Type B pancreatic cell (in vitro differentiated cells): ENCODE results near the gene ADARB1. TPM values are rescaled to one million over a fixed set of nuclear protein-coding genes. Genes with fewer than 3 reads are reported as not detected.

Source experiments
- DNase-seq: peaks from one replicate; pipeline ENCODE4 v3.0.0; 2021; ENCODE audit warnings: mixed read lengths; ENCODE audit not compliant: unreplicated experiment; ENCODE audit errors: extremely low spot score
- H3K27ac Mint-ChIP-seq: 2 replicates; pipeline ENCODE4 v1.8.0; 2021; ENCODE audit warnings: mild to moderate bottlenecking, mixed read lengths
- H3K27me3 Mint-ChIP-seq: 2 replicates; pipeline ENCODE4 v1.8.0; 2021; ENCODE audit warnings: mixed read lengths
- H3K36me3 Mint-ChIP-seq: 2 replicates; pipeline ENCODE4 v1.8.0; 2021; ENCODE audit warnings: mixed read lengths
- H3K4me1 Mint-ChIP-seq: one replicate; pipeline ENCODE4 v1.8.0; 2021; ENCODE audit warnings: mixed read lengths; ENCODE audit not compliant: unreplicated experiment
- H3K4me3 Mint-ChIP-seq: 2 replicates; pipeline ENCODE4 v1.8.0; 2021; ENCODE audit warnings: mild to moderate bottlenecking, mixed read lengths
- H3K9me3 Mint-ChIP-seq: 2 replicates; pipeline ENCODE4 v1.8.0; 2021; ENCODE audit warnings: mixed read lengths
- CTCF ChIP-seq: fragments of 200-600 bp; sonication (generic); conservative IDR thresholded peaks from 2 replicates; pipeline ENCODE4 v1.5.0; 2021; ENCODE audit warnings: antibody characterized with exemption, mild to moderate bottlenecking
- total RNA-seq: library from RNA; stranded (reverse); gene quantifications from 2 replicates; pipeline ENCODE4 v1.2.1, GENCODE V29; 2021; ENCODE audit warnings: low replicate concordance

ADARB1 gene
- total RNA-seq, 1 donor from 2014 or later, result 20.7 TPM

DNA sequence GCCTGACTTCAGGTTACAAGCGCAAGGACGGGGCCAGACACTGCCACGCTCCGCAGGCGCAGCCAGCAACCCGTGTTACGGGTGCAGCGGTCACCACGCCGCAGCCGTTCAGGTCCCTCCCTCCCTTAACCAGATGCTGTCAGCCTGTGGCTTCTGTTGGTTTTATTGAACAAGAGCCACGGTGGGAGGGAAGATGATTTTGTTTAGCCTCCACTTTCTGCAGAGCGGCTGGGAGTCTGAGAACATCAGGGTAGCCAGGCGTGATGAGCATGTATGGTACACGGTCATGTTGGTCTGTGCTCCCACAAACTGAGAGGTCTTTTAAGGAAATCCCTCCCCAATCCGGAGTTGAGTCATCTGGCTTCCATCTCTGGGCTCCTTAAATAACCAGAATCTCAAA, 18.5 kb upstream of the ADARB1 start:
- no peak for TF ChIP-seq CTCF
- Mint-ChIP-seq H3K4me1 (peaks cover 33% of the 10 kb centered on the region), H3K36me3 (no peaks in the 10 kb centered on the region), H3K4me3 (no peak overlapping the region), H3K27ac (no peak overlapping the region), H3K27me3 (peaks cover 5% of the 10 kb centered on the region), H3K9me3 (no peaks in the 10 kb centered on the region)
- no peak for DNase-seq

DNA sequence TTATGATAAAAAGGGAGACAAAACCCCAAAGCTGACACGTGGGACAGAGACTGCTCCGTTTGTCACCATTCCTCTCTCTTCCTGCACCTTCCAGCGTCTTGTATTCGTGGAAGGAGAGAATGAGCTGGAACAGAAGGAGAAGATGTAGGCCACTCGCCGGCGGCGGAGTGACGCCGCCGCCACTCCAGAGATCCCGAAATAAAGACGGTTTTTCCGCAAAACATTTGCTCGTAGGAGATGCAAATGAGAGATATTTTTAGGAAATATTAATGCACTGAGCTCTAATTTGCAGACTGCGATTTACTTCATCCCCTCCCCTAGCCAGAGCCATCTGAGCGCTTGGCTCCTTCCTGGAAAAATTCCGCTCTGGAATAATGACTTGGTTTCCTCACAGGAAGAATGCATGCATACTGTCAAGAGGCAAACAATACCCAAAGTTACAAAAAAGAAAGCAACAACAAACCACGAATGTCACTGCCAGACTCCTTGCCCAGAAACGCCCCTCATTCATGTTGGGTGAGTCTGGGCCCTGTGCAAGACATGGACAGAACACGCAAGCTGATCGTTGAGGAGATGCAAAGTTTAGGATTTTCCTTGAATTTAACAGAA, 18.0 kb upstream of the ADARB1 start:
- TF ChIP-seq CTCF, result no peak
- no peak overlapping the region for H3K4me3 Mint-ChIP-seq
- H3K27ac Mint-ChIP-seq, result no peak overlapping the region
- H3K27me3 Mint-ChIP-seq, result peaks cover 5% of the 10 kb centered on the region
- DNase-seq, result no peak
- H3K9me3 Mint-ChIP-seq, result no peaks in the 10 kb centered on the region
- H3K36me3 Mint-ChIP-seq, result no peaks in the 10 kb centered on the region
- H3K4me1 Mint-ChIP-seq, result peaks cover 28% of the 10 kb centered on the region

DNA sequence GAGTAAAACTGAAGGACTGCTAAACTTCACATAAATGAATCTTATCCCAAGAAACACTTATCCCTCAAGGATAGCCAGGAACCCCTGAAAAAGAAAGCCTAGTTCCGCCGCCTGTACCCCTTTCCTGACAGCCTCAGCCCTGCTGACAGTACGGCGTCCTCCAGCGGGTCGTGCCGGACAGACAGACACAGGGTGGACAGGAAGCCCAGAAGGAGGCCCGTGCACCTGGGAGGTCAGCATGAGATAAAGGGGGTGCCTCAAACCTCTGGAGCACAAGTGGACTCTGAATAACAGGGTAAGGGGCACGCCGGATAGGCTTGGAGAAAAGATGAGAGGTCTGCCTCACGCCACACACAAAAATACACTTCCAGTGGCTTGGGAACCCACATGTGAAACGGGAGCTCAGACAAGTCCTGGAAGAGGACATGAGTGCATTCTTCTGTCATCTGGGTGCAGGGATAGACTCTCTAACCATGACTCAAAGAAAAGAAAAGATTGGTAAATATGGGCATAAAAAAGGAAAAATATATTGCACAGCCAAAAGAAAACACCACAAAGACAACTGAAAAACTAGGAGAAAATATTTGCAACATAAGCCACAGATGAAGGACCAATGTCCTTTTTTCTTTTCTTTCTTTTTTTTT, 17.3 kb upstream of the ADARB1 start:
- H3K27me3 Mint-ChIP-seq, result peaks cover 5% of the 10 kb centered on the region
- no peaks in the 10 kb centered on the region for H3K36me3 Mint-ChIP-seq
- no peak for DNase-seq
- no peak for TF ChIP-seq CTCF
- no peak overlapping the region for H3K27ac Mint-ChIP-seq
- no peaks in the 10 kb centered on the region for H3K9me3 Mint-ChIP-seq
- peaks cover 27% of the 10 kb centered on the region for H3K4me1 Mint-ChIP-seq
- no peak overlapping the region for H3K4me3 Mint-ChIP-seq

DNA sequence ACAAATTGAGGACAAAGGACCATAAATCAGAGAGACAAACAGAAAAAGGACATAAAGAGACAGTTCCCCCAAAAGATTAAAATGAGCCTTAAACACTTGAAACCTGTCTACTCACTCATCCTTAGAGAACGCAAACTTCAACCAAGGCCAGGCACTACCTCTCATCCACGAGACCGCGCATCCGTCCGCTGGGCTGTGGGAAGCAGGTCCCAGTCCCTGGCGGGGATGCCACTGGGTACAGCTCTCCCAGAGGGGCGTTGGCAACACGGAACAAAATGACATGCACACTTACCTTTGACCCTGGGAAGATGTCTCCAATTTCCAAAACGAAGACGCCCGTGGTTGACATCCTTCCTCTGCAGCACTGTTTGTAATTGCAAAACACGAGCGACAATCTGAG, 16.5 kb upstream of the ADARB1 start:
- H3K4me3 Mint-ChIP-seq, result no peak overlapping the region

DNA sequence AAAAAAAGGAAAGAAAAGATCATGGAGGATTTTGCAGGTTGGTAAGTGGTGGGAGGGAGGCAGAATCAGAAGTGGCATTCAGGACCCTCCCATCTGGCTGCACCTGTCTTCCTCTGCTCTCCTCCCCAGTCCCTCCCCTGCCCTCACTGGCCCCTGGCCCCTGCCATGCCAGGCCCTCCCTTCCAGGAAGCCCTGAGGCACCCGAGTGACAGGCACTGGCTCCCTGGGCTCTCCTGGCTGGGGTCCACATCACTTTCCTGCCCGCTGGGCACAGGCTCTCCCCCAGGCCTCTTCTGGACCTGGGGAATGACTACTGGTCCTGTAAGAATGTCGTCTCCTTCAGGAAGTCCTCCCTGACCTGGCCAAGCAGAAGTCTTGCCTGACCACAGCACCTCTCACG, 15.3 kb upstream of the ADARB1 start:
- no peak for TF ChIP-seq CTCF
- H3K27me3 Mint-ChIP-seq, result peaks cover 5% of the 10 kb centered on the region
- peaks cover 18% of the 10 kb centered on the region for H3K4me1 Mint-ChIP-seq
- H3K27ac Mint-ChIP-seq, result no peak overlapping the region
- no peak overlapping the region for H3K4me3 Mint-ChIP-seq
- no peak for DNase-seq
- H3K9me3 Mint-ChIP-seq, result no peaks in the 10 kb centered on the region
- no peaks in the 10 kb centered on the region for H3K36me3 Mint-ChIP-seq

More for the DNA sequence above, 16.5 kb upstream of the ADARB1 start:
- Mint-ChIP-seq H3K36me3 (no peaks in the 10 kb centered on the region), H3K9me3 (no peaks in the 10 kb centered on the region), H3K4me1 (peaks cover 25% of the 10 kb centered on the region), H3K27ac (peak overlapping the region; percentile 17), H3K27me3 (peaks cover 5% of the 10 kb centered on the region)
- no peak for TF ChIP-seq CTCF
- DNase-seq, result no peak
